Stimulated activated CD8-positive, alpha-beta memory T cell treated with anti-CD3 and anti-CD28 coated beads, Interleukin-4, amount 100 ng/mL, for 24 hours (primary cell): ENCODE results near the gene SEPSECS.

Source experiments
- DNase-seq: peaks from one replicate; pipeline ENCODE4 v3.0.0-alpha.2; 2020; ENCODE audit warnings: low read depth

Gene SEPSECS

DNA sequence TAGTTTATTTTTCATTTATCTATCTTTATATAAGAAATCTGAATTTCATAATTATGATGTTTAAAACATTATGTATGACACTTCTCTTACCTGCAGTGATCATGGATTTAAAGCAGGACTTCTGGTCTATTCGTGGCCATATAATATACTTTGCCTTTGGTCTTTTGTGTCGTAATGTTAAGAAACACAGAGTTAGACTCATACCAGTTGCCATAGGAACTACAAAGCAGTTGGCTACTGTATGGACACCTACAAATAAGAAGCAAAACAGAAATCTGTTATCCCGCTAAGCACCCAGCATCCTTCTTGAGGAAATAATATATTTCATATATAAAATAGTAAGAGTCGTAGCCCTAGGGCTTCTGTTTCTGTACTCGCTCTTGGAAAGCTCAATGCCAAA lies 4.3 kb downstream of the SEPSECS start:
- no peak for DNase-seq

DNA sequence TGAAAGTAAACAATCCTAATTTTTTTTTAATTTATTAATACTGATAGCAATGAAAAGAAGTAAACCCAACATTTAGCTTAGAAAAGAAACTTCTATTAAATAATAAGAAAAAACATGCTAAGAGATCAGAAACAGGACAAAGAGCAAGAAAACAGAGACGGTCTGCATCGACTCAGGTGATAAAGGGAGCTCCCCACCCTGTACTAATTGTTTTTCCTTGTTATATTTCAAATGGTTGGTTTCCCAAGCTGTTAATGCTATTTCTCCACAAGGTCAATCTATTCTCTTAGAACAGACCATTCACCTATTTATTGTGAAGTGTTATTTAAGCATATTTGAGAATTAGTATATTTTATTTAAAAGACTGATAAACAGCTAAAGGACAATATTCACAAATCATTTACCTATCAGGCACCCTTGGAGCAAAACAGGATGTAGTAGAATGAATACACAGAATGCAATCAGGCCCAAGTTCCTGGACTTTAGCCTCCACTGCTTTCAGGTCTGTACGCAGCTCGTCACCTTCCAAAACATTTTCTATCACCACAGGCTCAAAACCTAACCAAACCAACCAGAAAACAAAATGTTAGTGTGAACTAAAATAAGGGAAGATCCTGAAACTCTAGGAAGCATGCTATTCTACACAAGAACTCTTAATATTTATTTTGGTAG lies 5.5 kb downstream of the SEPSECS start:
- DNase-seq: no peak

DNA sequence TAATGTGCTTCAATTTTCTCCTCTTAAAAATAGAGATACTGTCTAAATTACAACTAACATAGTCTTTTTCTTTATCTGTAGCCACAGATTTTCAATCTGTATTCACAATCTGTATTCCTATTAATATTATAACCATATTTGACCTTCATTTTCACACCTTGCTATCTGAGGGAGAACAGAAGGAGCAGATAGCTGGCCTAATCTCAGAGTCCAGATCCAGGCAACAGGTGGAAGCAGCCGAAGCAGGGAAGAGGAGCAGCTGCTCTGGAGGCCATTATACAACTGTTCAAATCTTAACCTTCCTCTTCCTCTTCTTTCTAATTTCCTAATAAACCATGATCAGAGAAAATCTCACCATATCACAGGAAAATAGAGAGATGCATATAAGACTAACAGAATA lies 14.2 kb downstream of the SEPSECS start:
- no peak for DNase-seq

GRCh38 chr4:25144870-25145481 lies 15.3 kb downstream of the SEPSECS start:
- no peak for DNase-seq

GRCh38 chr4:25142468-25142867 lies 17.8 kb downstream of the SEPSECS start:
- DNase-seq: no peak

- no peak for DNase-seq
Measured at GRCh38 chr4:25141592-25141991, 18.7 kb downstream of the SEPSECS start.

GRCh38 chr4:25133132-25133531 lies 27.1 kb downstream of the SEPSECS start:
- no peak for DNase-seq

DNA sequence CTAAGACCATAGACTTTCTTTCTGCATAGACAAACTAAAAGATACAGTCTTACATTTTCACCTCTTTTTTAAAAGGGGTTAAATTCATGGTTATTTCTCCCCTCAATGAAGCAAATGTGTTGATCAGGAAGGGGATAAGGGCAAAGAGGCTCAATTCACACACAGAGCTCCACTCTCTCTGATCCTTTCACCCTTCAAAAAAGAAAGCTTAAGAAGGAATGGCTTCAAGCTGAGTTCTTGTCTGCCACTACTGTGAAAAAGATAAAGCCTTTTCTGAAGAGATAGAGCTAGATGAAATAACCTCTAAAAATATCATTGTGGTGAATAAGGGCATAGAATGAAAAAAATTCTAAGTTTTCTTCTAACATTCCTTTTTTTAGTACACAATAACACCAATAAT lies 28.3 kb downstream of the SEPSECS start:
- no peak for DNase-seq

- no peak for DNase-seq
Measured at GRCh38 chr4:25131381-25131780, 28.9 kb downstream of the SEPSECS start.

GRCh38 chr4:25129917-25130316 lies 30.3 kb downstream of the SEPSECS start:
- no peak for DNase-seq

DNA sequence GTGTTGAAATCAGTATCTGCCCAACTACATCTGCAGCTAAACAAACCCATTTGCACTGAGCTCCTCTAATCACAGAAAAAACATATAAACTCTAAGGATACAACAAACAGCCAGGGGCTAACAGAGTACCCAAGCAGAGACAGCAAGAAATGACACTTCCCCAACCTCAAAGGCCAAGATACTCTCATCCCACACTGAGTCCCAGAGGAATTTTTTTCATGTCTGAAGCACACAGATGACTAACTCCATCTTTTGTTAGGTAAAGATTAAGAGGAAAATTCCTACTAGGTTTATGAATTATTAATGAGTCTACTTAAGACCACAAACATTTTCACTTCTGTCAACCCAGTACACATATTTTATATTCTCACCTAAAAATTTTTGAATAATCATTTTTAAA lies 31.6 kb downstream of the SEPSECS start:
- DNase-seq: no peak

DNA sequence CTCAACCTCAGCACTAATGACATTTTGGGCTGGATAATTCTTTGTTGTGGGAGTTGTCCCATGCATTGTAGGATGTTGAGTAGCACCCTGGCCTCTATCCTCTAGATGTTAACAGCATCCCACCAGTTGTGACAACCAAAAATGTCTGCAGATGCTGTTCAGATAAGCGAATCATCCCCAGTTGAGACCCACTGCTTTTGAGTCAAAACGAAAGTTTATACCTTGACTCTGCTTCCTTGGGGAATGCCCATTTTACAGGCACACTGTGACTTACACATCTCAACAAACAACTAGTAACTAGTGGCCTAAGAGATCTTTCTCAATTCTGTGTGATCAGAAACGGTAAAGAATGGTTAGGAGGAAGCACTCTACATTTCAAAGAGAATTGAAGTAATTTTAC lies 37.0 kb downstream of the SEPSECS start:
- DNase-seq: no peak

DNA sequence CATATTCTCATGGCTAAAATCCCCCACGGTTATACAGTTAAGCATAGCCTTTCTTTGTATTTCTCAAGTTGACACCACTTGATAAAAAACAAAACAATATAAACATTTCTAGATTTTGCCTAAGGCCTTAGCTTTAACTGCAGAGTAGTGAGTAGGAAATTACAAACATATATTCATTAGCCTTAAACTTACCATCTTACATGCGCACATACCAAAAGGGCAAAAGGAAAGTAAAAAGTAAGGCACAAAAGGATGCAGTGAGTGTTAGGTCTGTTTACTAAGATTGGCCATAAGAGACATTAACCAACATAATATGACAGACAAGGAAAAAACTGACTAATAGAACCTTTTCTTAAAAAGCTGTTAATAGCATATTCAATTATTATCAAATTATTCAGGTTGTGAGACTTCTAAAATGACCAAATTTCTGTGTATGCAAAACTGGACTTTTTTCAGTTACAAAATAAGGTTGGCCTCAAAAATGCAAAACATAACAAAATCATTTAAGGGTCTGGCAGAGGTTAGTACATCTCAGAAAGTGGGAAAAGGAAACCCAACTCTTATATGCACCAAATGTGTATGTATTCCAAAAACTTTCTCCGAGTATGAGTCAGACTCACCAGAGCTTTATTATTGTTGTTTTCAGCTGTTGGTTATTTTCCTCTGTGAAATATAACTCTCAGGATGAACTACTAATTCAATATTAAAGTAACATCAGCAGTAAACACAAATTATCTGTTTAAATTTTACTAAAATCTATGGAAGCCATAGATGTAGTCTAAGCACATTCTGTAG lies 39.9 kb downstream of the SEPSECS start:
- no peak for DNase-seq

DNA sequence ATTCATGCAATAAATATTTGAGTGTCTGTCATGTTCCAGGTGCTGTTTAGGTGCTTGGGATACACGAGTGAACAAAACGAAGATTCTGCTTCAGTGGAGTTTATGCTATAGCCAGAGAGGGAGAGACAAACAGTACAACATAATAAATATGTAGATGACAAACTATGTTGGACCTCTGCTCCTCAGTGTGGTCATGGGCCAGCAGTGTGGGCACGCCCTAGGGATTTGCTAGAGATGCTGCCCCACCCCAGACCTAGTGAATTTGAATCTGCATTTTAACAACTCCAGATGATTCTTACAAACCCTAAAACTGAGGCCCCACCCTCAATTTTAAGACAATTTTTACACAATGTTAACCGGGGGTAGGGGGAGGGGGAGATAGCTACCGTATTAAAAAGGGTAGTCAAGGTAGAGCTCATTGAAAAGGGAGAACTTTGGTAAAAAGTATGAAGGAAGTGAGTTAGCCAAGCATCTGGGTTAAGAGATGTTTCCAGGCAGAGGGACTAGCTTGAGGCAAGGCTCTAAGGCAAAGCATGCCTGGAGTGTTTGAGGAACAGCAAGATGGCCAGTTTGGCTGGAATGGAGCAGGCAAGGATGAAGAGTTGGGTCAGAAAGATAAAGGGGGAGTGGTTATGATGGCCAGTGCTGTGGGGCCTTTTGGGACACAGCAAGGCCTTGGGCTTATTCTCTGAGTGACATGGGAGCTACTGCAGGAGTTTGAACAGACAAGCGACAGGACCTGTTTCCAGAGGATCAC lies 42.4 kb downstream of the SEPSECS start:
- no peak for DNase-seq

DNA sequence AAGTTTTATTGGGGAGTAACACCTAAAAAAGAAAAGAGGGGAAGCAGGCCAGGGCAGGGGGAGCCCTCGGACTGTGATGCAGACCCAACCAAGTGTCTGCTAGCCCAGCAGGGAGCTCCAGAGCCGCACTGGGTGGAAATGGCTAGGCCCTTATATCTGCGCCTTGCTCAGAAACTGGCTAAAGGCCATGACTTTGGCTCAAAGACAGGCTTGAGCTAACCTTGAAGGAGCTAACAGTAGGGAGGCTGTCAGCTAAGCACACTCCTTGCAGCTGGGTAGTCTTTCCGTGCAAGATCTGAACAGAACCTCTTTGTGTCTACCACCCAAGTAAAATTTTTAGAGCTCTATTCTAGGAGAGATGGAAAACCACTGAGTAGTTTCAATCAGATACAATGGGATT lies 43.0 kb downstream of the SEPSECS start:
- no peak for DNase-seq

GRCh38 chr4:25113915-25114904 lies 46.0 kb downstream of the SEPSECS start:
- DNase-seq: no peak

GRCh38 chr4:25112995-25113380 lies 47.3 kb downstream of the SEPSECS start:
- no peak for DNase-seq

DNA sequence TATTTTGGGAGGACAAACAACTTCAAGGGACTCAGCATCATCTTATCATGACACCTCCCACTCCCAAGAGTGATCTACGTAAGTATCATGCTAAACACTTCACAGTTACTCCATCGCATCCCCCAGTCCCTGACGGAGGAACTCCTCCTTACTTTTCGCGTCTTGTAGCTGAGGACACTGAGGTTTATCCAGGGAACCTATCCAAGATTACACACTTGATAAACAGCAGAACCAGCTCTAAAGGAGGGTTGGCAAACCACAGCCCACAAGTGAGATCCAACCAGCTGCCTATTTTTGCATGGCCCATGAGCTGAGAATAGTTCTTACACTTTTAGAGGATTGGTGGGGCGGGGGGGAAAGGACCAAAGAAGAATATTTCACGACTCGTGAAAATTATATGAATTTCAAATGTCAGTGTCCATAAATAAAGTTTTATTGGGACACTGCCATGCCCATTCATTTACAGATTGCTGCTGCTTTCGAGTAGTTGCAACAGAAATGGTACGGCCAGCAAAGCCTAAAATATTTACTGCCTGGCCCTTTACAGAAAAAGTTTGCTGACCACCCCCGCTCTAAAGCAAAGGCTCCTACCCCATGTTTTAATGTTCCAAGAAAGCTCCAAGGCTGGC lies 47.8 kb downstream of the SEPSECS start:
- no peak for DNase-seq

- no peak for DNase-seq
Measured at GRCh38 chr4:25111648-25112196, 48.5 kb downstream of the SEPSECS start.

- no peak for DNase-seq
Measured at GRCh38 chr4:25110527-25111329, 49.5 kb downstream of the SEPSECS start.
